NK-92 treated with Interleukin-12 subunit alpha and Interleukin-12 subunit beta, amount 100 ng/mL, for 24 hours (cell line): ENCODE results near the gene ZNG1E.
"Not testable (repeated sequence)": the region's sequence is repeated elsewhere in the genome, so short reads cannot be mapped to it uniquely, and the experiment has no call there.

Source experiments
- DNase-seq: peaks from one replicate; lab custom pipeline; 2025; lab: John Stamatoyannopoulos, UW

The ZNG1E gene

DNA sequence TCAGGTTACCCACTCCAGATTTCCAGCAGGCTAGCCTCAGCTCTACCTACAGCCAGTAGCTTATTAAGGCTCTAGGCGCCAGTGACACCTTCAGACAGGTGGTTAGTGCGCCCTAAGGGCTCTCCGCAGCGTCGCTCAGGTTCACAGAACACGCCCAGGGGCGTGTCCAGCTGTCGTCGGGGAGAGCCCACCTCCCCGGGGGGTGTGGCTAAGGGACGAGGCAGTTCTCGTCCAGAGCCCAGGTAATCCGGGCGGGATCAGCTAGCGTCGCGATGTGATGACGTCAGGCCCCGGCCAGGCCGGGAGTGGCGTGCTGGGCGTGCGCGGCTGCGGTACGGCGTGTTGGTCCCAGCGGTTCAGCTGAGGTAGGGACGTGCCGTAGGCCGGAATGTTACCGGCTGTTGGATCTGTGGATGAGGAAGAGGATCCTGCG is at the start of gene ZNG1E:
Gene ZNG1E, plus strand, starts transcription at position 340 of the 433 bp plus-strand sequence. Its CDS starts 49 bp downstream, at position 389.
- not testable (repeated sequence) for DNase-seq

DNA sequence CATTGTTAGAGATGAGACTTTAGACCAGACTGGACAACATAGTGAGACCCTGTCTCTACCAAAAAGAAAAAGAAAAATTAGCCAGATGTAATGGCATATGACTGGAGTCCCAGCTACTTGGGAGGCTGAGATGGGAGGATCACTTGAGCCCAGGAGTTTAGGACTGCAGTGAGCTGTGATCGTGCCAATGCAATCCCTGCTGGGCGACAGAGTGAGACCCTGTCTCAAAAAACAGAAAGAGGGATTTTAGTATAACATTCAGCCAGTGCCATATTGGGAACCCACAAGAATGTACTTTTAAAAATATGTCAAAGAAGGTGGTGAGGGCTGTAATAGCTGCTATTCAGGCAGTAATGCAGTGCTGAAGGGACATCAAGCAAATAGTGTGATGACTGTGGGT is 2.1 kb upstream of the ZNG1E start:
- DNase-seq = not testable (repeated sequence)

DNA sequence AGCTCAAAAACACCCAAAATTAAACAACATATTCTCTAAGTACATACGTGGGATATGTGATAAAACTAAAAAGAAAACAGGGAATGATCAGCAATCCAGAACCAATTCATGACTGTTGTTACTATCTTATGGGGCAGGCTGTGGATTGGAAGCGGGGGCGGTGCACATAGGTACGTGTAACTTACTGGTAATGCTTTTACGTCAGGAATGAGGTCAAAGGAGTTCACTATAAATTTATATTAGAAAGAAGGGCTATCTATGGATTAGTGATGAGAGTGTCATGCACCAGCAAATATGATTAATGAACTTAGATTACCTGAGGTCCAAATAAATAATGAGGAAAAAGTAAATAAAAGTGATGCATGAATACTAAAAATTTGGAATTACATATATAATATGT is 710 bp upstream of the ZNG1E start:
- not testable (repeated sequence) for DNase-seq

DNA sequence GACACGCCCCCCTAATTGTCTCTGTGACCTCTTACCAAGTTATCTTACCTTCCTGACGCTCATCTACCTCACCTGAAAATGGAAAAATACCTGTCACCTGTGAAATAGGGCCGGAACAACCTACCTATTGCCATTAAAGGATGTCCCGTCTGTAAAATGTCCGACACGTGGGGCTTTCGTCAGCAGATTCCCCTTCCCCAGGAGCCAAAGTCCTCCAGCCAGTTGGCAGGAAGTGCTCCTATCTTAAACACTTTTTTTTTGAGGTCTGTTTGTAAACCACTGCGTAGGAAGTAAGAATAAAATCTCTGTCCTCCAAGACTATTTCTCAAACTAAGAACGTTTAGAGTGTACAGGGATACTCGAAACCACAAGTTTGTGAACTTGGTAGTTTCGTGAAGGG is 661 bp downstream of the ZNG1E start:
- not testable (repeated sequence) for DNase-seq

DNA sequence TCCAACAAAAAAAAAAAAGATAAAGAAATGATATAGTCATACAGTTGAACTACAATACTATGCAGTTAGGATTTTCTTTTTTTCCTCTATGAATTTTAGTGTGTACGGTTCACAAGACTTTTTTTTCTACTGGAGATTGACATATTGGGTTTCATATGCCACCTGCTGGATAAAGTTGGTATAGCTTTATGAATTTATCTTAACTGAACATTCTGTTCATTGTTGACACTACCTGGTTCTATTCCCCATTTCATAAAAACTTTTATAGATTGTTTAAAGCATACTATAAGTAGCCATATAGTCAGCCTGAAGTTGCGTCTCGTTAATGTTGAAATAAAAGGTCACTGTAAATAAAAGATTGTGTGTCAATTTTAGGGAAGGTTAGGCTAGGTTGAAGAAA is 2.8 kb downstream of the ZNG1E start:
- not testable (repeated sequence) for DNase-seq

DNA sequence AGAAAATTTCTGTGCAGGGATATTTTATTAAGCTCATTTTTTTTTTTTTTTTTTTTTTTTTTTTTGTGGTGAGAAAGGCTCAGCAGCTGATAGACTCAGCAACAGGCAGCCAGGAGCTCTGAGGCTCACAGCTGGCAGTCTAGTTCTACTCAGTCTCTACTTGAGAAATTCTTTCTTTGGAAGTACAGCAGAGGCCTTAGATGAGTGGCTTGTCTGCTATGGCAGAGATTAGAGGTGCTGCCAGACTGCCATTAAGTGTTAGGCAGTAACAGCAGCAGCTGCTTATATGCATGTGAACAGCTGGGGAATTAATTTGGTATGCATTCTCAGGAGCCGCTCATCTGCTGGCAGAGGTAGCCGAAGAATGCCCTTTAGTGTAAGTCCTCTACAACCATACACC is 27.8 kb downstream of the ZNG1E start:
- not testable (repeated sequence) for DNase-seq

DNA sequence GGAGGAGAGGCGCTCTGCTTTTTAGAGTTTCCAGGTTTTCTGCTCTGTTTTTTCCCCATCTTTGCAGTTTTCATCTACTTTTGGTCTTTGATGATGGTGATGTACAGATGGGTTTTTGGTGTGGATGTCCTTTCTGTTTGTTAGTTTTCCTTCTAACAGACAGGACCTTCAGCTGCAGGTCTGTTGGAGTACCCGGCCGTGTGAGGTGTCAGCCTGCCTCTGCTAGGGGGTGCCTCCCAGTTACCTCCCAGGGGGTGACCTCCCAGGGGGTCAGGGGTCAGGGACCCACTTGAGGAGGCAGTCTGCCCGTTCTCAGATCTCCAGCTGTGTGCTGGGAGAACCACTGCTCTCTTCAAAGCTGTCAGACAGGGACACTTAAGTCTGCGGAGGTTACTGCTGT is 38.7 kb downstream of the ZNG1E start:
- DNase-seq = not testable (repeated sequence)

DNA sequence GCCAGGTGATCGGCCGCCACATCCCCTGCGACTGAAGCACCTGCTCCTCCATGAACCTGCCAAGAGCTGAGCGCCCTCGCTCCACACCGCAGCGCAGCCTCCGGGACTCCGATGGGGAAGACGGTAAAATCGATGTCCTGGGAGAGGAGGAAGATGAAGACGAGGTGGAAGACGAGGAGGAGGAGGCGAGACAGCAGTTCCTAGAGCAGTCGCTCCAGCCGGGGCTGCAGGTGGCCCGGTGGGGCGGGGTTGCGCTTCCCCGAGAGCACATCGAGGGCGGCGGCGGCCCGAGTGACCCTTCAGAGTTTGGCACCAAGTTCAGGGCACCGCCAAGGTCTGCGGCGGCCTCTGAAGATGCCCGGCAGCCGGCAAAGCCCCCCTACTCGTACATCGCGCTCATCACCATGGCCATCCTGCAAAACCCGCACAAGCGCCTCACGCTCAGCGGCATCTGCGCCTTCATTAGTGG is 61.4 kb downstream of the ZNG1E start, which contains the start of gene FOXD4L4:
Gene FOXD4L4, plus strand, starts transcription at position 51 of the 469 bp plus-strand sequence. Its CDS starts 0 bp downstream, at position 51.
- not testable (repeated sequence) for DNase-seq

DNA sequence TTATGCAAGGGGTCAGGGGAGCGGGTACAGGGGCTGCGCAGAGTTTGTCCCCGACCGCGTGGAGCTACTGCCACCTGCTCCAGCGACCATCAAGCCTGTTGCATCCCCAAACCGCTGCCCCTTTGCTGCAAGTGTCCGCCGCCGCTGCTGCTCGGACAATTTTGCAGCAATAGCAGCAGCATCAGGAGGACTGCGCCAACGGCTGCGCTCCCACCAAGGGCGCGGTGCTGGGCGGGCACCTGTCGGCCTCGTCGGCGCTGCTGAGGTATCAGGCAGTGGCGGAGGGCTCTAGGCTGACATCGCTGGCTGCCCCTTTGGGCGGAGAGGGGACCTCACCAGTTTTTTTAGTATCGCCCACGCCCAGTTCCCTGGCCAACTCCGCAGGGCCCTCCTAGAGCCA is 62.4 kb downstream of the ZNG1E start:
- not testable (repeated sequence) for DNase-seq
